HG02870 (cell line): ENCODE results near the gene PCGF1.
"Not testable (repeated sequence)": the region's sequence is repeated elsewhere in the genome, so short reads cannot be mapped to it uniquely, and the experiment has no call there.

Source experiments
- ATAC-seq: cut with Tn5 transposase; IDR thresholded peaks from one replicate; pipeline ENCODE4 v1.9.1; 2021; ENCODE audit warnings: mild to moderate bottlenecking, moderate library complexity; ENCODE audit not compliant: unreplicated experiment

PCGF1 gene

DNA sequence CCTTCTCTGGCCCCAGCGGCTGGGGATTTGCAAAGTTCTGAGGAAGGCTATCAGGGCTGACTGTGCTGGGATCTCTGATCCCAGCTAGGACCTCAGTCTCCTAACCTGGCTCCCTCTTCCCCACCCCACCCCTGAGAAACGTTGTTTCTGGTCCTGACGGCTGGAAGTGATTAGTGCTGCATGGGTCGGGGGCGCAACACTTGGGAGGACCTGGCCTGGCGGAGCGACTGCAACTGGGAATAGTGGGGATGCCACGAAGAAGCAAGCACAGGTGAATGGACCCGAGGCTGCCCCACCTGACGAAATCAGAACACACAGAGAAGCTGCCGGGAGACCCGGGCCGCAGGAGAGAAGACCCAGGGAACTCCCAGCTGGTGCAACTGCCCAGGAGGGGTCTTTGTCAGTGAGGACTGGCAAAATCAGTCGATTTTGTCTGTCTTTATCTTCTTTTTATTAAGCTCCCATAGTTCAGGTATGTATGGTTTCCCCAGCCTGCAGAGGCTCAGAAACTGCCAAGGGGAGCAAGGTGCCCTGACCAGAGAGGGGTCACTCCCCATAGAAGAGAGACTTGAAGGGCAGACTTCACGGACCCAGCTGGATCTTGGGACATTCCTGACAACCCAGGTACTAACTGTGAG, 7.4 kb downstream of the PCGF1 start:
- ATAC-seq: no peak

DNA sequence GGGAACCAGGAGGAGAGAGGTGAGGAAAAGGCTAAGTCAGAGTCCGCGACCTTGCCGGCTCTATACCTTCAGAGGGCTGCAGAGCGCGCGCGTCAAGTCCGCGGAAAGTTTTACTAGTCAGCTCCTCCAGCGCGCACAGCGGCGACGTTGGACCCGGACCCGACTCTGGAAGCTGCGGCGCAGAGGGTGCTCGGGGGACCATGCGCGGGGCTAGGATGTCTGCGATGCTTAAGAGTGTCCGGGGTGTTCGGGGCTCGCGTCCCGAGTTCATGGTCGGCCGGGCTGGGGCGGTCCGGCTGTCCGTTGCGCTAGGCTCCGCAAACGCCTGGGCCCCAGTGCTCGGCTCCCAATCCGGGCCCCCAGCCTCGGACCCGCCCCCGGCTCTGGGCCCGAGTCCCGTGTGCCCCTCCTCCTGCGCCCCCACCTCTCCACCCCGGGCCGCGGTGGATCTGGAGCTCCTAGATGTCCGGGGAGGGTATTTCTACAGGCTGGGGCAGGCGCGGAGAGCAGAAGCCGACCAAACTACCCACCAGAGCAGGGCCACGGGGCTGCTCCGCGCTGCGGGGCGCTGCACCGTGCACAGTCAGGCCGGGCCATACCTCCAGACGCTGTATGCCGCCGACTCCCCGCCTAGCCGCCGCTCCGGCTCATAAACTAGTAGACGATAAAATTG, 8.1 kb downstream of the PCGF1 start, which contains the start of gene LBX2:
TSS of gene LBX2 (minus strand) at position 337 of the 673 bp plus-strand sequence. CDS start at position 271, 66 bp downstream.
- ATAC-seq: no peak

DNA sequence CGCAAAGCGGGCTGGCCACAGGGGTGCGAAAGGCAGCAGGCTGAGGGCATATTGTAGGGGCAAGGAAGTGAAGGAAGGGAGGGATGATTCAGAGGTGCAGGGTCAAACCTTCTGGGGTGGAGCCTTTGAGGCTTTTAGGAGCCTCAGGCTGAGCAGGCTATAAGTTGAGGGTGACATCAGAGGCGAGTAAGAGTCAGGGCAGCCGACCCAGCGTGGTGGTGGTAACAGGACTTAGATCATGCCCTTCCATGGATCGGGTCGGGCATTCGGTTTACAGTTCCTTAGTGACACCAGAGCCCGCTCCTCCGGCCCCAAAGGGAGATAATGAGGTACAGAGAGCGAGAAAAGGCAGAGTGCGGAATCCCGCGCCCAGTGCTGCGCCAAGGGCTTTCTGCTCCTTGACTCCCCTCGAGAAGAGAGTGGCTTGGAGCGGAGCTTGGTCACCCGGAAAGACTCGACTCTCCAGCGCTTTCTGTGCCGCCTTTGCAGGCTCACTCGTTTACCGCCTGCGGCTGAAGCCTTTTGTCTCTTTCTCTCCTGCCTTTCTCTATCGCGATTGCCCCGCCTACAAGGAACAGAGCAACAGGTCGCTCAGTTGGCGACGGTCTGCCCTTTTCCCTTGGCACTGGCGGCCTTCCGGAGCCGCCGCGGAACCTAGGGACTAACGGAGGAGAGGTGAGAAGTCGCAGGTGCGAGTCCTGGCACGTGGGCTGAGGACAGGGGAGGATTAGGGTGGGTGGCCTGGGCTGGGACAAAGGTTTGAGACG, 8.8 kb downstream of the PCGF1 start:
- ATAC-seq: no peak

DNA sequence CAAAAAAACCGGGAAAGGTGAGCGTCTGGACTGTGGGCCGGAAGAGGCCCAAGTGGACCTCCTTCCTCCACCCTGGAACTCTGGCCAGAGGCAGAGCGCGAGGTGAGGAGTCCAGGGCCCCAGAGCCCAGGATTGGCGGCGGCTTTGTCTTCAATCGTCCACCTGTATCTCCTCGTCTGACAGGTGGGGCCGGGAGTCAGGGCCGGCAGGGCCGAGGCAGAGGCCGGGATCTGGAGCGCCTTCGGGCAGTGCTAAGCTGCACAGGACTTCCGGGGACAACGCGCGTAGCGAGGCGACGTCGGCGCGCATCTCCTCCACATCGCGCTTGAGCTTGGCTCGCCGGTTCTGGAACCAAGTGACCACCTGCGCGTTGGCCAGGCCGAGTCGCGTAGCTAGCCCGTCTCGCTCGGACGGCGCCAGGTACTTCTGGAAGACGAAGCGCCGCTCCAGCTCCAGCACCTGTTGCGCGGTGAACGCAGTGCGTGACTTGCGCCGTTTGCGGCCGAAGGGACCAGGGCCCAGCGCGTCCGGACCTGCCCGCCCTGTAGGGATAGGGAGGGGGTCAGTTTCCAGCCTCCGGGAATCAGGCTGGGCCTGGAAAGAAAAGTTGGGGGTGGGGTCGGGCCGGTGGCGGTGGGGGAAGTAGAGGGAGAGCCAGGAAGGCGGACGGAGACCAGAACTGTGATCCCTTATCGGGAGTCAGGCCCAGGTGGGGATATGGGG, 9.6 kb downstream of the PCGF1 start:
- peak; percentile 45 for ATAC-seq

DNA sequence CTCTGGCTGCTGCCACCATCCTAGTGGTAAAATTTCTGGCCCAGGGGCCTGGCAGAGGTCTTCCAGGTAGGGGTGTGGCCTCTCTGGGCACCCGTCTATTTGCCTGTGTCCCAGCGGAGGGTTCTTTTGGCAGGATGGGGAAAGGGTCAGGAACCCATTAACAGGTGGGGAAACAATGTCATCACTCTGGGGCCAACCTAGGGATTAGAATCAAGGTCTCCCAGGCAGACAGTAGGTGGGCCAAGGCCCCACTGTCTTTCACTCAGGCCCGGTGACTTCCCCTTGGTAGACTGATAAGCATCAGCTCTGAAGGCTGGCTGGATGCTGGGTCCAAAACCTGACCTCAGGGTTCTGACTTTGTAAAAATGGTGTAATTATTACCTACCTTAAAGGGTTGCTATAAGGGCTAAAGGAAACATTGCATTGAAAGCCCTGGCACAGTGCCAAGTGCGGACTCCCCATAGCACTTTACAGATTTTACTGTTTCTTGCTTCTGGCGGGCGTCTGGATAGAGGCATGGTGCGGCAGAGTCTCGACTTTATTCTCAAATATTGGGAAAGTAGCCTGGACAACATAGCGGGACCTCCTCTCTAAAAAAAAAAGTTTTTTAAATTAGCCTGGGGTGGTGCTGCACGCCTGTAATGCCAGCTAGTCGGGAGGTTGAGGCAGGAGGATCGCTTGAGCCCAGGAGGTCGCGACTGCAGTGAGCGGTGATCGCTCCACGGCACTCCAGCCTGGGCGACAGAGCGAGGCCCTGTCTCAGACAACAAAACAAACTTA, 10.3 kb downstream of the PCGF1 start:
- no peak for ATAC-seq

DNA sequence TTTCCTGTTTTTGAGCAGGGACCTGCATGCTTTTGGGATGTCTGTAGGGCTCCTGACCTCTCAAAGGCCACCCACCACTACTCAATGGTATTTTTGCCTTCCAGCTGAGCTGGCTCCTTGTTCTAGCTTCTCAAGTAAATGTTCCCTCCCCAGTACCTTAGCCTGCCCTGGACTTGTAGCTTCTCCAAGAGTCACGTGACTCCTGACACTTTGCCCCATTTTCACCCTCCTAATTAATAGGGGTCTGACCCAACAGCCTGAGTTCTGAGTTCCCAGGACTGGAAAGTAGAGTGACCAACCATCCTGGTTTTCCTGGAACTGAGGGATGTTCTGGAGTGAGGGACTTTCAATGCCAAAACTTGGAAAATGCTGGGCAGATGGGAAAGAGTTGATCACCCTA, 12.1 kb downstream of the PCGF1 start:
- ATAC-seq: no peak

DNA sequence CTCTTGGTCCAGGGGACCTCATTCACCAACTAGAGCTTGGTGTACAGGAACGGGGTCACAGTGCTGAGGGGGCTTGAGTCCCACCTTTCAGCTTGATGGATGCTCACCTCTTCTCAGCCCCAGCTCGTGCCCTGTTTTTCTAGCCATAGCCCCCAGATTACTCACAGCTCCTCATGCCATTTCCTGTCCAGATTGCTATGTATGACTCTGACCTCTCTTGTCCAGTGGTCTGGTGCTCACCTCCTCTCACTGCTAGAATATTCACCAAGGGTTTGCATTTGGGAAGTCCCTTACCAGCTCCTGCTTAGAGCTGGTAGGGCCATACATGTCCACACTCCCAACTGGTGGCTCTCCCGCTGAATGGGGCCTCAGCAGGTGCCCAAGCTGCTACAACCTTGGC, 13.9 kb downstream of the PCGF1 start:
- no peak for ATAC-seq

DNA sequence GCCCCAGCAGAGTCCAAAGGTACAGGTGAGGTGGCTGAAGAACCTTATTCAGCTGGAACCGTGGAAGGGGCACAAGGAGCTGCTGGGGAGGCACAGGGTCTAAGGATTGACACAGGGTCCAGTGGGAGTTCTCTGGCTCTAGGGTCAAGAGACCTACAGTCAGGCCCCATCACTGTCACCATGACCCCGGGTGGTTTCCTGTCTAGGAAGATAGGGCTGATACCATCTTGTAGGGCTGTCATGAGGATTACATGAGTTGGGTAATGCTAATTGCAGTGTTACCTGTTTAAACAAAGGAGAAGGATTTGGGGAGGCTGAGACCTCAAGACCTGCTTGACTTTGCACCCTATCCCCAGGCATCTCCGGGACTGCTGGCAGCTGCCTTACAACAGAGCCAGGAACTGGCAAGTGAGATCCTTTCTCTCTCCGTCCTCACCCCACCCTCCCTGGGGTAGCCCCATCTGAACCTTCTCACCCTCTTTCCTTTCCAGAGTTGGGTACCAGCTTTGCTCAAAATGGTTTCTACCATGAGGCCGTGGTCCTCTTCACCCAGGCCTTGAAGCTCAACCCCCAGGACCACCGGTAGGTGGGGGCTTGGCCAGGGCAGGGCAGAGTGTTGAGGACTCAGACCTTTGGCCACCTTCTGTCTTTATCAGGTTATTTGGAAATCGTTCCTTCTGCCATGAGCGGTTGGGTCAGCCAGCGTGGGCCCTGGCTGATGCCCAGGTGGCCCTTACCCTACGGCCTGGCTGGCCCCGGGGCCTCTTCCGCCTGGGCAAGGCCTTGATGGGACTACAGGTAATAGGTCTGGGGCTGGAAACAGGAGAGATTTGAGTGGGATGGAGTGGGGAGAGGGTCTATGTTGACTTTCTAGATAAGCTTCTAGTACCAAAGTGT, 15.6 kb downstream of the PCGF1 start:
- no peak for ATAC-seq

DNA sequence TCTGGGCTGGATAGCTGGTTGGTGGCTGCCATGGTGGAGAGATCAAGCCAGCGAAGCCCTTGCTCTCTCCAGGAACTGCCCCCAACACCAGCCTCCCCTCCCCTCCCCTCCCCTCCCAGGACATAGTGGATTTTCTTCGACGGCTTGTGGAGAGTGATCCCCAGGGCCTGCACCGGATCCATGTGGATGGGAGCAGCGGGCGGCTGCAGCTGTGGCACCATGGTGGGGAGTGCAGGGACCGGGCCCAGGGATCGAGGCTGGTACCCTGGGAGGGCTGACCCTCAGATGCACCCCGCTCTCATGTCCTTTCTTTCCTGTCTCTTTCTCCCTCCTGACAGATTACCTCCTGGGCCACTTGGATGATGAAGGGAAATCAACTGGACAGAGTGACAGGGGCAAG, 17.6 kb downstream of the PCGF1 start:
- no peak for ATAC-seq

DNA sequence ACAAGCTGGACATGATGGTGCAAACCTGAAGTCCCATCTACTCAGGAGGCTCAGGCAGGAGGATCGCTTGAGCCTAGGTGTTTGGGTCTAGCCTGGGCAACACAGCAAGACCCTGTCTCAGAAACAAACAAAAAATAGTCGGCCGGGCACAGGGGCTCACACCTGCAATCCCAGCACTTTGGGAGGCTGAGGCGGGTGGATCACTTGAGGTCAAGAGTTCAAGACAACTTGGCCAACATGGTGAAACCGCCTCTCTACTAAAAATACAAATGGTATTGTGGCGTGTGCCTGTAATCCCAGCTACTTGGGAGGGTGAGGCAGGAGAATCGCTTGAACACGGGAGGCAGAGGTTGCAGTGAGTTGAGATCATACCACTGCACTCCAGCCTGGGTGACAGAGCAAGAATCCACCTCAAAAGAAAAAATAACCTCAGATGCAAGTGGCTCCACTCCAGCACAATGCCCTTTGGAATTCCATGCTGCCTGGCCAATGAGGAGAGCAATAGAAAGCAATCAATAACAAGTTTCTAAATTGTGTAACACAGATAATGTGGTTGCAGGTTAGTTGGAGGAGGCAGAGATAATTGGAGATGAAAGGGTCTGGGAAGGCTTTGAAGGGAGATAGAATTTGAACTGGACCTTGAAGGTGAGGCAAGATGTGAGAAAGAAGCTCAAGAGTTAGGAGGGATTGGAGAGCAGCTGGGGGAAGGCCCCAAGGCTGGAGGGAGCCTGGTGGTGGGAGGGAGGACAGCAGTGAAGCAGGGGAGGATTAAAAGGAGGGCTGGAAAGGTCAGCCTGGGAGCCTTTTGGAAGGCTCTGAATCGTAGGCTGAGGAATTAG, 18.6 kb downstream of the PCGF1 start:
- ATAC-seq: no peak

DNA sequence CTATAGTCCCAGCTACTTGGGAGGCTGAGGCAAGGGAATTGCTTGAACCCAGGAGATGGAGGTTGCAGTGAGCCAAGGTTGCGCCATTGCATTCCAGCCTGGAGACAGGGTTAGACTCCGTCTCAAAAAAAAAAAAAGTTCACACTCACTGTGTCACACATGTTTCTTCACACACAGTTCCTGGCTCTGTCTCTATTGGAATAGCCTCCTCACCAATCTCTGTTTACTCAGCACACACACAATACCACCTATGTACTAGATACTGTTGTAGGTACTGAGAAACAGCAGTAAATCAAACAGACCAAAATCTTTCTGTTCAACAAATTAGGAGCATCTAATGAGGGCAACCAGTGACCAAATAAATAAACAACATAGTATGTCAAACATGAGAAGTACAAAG, 21.4 kb downstream of the PCGF1 start:
- no peak for ATAC-seq

DNA sequence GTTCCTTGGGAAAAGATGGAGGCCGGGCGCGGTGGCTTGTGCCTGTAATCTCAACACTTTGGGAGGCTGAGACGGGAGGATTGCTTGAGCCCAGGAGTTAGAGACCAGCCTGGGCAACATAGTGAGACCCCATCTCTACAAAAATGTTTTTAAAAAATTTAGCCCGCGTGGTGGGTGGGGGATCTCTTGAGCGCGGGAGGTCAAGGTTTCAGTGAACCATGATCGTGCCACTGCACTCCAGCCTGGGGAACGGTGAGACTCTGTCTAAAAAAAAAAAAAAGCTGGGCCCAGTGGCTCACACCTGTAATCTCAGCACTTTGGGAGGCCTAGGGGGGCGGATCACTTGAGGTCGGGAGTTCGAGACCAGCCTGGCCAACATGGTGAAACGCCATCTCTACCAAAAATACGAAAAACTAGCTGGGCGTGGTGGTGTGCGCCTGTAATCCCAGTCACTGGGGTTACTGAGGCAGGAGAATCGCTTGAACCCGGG, 23.8 kb downstream of the PCGF1 start:
- ATAC-seq: not testable (repeated sequence)

DNA sequence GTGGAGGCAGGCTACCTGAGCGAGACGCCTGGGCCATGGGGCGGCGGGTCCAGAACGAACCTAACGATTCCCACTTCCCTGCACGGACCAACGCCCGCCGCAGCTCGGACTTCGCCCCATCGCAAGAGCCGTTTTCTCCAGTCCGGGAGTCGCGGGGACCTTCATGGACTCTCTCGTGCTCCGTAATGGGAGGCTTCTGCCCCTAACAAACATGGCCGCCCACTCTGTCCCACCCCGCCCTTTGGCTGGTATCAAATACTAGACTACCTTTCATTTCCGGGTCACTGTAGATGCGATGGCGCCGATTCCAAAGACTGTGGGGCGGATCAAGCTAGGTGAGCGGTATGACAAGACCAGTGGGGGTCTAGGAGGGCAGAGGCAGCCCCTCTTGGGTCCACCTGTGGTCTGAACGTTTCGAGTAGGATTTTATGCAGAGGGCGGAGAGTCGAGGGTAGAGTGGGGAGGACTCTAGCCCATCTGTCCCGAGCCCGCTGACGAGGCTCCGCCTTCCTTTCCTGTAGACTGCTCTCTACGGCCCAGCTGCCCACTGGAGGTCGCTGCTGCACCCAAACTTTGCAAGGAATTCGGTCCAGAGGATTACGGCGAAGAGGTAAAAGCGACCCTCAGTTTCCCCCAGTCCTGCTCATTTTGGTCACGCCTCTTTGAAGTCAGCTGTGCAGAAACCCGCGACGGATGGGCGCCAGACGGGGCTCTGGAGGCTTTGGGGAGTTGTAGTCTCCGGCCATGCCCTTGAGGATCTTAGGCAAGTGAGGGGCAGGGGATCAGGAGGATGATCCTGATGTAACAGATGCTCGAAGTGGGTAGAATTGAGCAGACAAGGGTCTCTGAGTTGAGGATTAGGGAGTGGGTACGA, 24.5 kb downstream of the PCGF1 start, which contains the start of the genes CCDC142 and TTC31:
TSS of gene CCDC142 (minus strand) at position 198 of the 874 bp plus-strand sequence. CDS start at position 37, 161 bp downstream.
TSS of gene TTC31 (plus strand) at position 281 of the 874 bp plus-strand sequence. CDS start at position 296, 15 bp downstream.
- peak; percentile 90 for ATAC-seq

DNA sequence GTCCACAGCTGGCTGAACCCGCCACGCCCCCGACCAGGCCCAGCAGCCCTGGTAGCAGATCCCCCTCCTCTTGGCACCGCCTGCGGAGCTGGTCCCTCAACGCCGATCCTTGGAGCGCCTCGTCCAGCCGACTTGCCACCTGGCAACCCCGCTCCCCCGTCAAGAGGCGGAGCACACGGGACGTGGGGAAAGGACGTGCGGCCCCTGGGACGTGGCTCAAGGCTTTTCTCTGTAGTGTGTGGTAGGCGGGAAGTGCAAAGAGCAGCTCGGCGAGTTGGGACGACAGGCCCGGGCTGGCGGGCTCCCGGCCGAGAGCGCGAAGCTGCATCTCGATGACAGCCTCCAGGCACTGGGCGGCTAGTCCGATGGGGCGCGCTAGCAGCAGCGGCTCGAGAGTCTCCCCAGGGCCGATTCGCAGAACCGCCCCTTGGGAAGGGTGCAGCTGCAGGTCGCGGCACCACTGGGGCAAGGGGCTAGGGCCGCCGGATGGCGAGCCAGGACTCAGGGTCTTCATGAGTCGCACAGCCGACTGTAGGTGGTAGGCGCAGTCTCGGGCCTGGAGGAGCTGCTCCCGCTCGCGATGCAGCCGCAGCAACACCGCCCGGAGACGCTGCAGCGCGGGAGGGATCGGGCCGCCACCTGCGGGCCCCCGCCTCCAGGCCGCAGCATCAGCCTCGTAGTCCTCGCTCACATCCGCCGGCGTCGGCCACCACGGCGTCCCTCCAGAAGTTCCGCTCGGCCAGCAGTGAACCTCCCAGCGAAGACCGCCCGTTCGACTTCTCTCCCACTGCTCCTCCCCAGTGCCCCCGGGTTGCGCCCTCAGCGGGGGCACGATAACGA, 25.3 kb downstream of the PCGF1 start:
- peak; percentile 38 for ATAC-seq

DNA sequence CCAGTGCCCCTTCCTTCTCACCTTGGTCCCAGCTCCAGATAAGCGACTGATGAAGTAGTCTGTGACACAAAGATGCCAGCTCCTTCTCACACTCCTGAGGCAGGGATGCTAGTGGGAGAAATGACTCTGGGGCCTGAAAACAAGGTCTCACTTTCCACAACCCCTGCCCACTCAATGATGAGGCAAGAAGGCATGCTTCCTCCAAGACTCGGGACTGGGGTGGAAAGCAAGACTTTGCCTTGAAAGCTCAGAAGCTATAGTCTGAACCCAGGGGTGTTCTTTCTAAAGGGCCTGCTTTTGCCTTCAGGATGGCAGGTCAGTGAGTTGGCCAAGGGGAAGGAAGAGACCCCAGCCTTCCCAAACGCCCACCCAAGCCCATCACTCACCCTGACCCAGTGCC, 26.1 kb downstream of the PCGF1 start:
- no peak for ATAC-seq

DNA sequence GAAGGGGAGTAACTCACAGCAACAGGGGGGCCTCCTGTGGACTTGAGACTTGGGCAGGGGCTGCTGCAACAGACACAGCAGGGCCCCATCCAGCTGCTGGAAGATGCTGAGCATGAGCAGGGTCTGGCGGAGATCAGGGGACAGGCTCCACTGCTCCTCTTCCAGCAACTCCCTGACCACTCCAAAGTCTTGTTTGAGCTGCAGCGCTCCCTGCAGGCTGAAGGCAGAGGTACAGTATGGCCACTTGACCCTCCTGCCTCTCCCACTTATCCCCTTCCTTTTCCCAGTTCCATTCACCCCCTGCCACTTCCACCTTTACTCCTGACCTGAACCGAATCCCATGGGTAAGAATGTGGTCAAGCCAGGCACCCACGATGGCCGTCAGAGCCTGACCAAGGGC, 32.6 kb downstream of the PCGF1 start:
- ATAC-seq: no peak
